GM12892 (cell line): ENCODE results near the gene HYCC1.

ENCODE experiments used
- POLR2A ChIP-seq: IDR thresholded peaks from 2 replicates; pipeline ENCODE4 v1.6.1; 2011; ENCODE audit warnings: low read depth, low read length, control low read depth
- POLR2AphosphoS5 ChIP-seq: IDR thresholded peaks from 2 replicates; pipeline ENCODE4 v1.6.1; 2011; ENCODE audit warnings: low read depth, low read length, control low read depth

DNA sequence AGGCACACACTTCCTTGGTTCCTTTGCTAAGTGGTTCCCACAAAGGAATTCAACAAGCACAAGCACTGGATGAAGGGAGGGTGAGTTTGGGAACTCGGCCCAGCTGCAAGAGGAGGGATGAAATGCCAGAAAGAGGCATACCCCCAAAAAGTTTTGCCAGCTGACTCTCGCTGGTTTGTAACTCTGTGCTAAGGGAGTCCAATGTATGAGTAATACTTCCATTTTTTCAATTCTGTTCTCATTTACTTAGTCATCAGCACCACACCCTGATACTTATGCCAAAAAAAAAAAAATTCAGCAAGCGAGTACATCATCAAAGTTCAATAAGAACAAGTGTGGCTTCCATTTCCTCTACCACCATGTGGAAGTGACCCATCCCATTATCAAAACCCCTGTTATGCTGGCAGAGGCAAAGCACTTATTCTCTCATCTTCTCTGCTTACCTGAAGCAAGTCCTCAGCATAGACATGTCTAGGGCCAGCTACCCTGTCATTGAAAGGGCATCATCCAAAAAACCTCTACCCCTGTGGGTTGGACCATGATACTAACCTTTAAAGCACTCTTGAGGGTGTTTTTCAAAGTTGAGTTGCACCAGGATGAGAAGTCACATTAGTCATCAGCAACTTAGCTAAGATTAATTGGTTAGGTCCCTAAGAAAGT, 6.9 kb upstream of the HYCC1 start:
- TF ChIP-seq POLR2A: no peak
- no peak for TF ChIP-seq POLR2AphosphoS5
